ENCODE results near the gene MAPKAPK2.

The MAPKAPK2 gene

GRCh38 chr1:206708882-206709281, 24.2 kb downstream of the MAPKAPK2 start:
- H3K4me3 ChIP-seq (ENCODE audit: control insufficient read depth, low read depth, low read length): no peak overlapping the region
- TF ChIP-seq CTCF (conservative IDR thresholded peaks at IDR 0.05; ENCODE audit: control insufficient read depth, insufficient read depth, low read depth, low read length): no peak
- no peak for DNase-seq (ENCODE audit: low read depth)

GRCh38 chr1:206709322-206709721, 24.6 kb downstream of the MAPKAPK2 start:
- TF ChIP-seq CTCF (conservative IDR thresholded peaks at IDR 0.05; ENCODE audit: control insufficient read depth, insufficient read depth, low read depth, low read length): no peak
- no peak for DNase-seq (ENCODE audit: low read depth)
- H3K4me3 ChIP-seq (ENCODE audit: control insufficient read depth, low read depth, low read length): no peak overlapping the region

GRCh38 chr1:206709772-206710459, 25.2 kb downstream of the MAPKAPK2 start:
- H3K4me3 ChIP-seq (ENCODE audit: control insufficient read depth, low read depth, low read length): no peak overlapping the region
- peak; percentile 81 for DNase-seq (ENCODE audit: low read depth)
- no peak for TF ChIP-seq CTCF (conservative IDR thresholded peaks at IDR 0.05; ENCODE audit: control insufficient read depth, insufficient read depth, low read depth, low read length)

GRCh38 chr1:206710460-206710823, 25.7 kb downstream of the MAPKAPK2 start:
- no peak for DNase-seq (ENCODE audit: low read depth)
- H3K4me3 ChIP-seq (ENCODE audit: control insufficient read depth, low read depth, low read length): no peak overlapping the region
- TF ChIP-seq CTCF (conservative IDR thresholded peaks at IDR 0.05; ENCODE audit: control insufficient read depth, insufficient read depth, low read depth, low read length): no peak

GRCh38 chr1:206713070-206713469, 28.4 kb downstream of the MAPKAPK2 start:
- no peak overlapping the region for H3K4me3 ChIP-seq (ENCODE audit: control insufficient read depth, low read depth, low read length)
- DNase-seq (ENCODE audit: low read depth): no peak
- no peak for TF ChIP-seq CTCF (conservative IDR thresholded peaks at IDR 0.05; ENCODE audit: control insufficient read depth, insufficient read depth, low read depth, low read length)

GRCh38 chr1:206713910-206714312, 29.2 kb downstream of the MAPKAPK2 start:
- no peak overlapping the region for H3K4me3 ChIP-seq (ENCODE audit: control insufficient read depth, low read depth, low read length)
- TF ChIP-seq CTCF (conservative IDR thresholded peaks at IDR 0.05; ENCODE audit: control insufficient read depth, insufficient read depth, low read depth, low read length): no peak
- peak; percentile 87 for DNase-seq (ENCODE audit: low read depth)
